GM19468 (cell line): ENCODE data around the gene GPT2.

ENCODE experiments used
- ATAC-seq: cut with Tn5 transposase; IDR thresholded peaks from one replicate; pipeline ENCODE4 v1.9.1; 2021; ENCODE audit warnings: mild to moderate bottlenecking, moderate library complexity, moderate number of reproducible peaks; ENCODE audit not compliant: unreplicated experiment; ENCODE audit errors: extremely low read depth

Gene GPT2, protein sequence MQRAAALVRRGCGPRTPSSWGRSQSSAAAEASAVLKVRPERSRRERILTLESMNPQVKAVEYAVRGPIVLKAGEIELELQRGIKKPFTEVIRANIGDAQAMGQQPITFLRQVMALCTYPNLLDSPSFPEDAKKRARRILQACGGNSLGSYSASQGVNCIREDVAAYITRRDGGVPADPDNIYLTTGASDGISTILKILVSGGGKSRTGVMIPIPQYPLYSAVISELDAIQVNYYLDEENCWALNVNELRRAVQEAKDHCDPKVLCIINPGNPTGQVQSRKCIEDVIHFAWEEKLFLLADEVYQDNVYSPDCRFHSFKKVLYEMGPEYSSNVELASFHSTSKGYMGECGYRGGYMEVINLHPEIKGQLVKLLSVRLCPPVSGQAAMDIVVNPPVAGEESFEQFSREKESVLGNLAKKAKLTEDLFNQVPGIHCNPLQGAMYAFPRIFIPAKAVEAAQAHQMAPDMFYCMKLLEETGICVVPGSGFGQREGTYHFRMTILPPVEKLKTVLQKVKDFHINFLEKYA

DNA sequence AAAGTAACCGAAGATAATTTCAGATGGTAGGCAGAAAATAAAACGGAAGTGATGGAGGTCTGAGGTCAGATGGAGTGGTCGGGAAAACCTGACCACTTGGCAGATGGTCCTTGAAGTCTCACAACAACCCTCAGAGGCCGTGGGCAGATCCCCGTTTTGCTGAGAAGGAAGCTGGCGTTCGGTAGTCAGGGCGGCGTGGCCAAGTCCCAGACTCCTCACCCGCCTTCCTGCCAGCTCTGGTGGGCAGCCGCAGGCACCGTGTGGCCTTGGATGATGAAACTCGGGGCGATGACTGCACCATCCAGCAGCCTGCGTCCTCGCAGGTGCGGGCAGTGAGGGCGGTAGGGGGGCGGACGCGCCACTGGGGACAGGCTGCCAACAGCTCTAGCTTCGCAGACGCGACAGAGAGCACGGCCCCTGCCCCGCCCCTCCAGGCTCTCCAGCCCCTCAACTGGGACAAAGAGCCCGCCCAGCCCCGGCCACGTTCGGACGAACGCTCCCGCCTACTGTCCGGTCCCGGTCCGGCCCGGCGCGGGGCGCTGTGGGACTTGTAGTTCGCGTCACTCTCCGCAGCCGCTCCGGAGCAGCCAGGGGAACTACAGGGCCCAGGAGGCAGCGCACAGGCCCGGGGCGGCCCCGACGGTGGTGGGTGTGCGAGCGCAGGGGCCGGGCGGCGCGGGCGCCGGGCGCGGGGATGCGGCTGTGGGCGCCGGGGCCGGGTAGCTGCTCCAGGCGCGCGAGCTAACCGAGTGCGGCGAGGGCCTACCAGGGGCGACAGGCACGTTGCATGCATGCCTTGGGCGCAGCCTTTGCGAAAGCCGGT is at the start of gene GPT2:
TSS of gene GPT2 (plus strand) at position 673 of the 823 bp plus-strand sequence. CDS start 354 bp downstream, outside the sequence.
- ATAC-seq: peak; percentile 99

DNA sequence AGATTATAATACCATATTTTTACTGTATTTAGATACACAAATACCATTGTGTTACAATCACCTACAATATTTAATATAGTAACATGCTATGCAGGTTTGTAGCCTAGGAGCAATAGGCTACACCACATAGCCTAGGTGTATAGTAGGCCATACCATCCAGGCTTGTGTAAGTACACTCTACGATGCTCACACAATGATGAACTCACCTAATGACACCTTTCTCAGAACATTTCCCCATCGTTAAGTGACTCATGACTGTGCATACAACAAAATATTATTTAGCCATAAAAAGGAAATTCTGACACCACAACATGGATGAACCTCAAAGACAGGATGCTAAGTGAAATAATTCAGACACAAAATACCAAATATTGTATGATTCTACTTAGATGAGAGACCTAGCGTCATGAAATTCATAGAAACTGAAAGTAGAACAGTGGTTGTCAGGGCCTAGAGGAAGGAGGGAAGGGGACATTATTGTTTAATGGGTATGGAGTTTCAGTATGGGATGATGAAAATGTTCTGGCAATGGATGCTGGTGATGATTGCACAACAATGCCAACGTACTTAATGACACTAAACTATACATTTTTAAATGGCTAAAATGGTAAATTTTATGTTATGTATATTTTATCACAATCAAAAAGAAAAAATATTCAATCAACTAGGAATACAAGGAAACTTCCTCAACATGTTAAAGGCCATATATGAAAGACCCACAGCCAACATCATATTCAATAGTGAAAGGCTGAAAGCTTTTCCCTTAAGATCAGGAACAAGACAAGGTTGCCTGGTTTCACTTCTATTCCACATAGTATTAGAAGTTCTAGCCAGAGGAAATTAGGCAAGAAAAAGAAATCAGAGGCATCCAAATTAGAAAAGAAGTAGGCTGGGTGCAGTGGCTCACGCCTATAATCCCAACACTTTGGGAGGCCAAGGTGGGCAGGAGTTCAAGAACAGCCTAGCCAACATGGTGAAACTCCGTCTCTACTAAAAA is 47.3 kb upstream of the GPT2 start:
- no peak for ATAC-seq

DNA sequence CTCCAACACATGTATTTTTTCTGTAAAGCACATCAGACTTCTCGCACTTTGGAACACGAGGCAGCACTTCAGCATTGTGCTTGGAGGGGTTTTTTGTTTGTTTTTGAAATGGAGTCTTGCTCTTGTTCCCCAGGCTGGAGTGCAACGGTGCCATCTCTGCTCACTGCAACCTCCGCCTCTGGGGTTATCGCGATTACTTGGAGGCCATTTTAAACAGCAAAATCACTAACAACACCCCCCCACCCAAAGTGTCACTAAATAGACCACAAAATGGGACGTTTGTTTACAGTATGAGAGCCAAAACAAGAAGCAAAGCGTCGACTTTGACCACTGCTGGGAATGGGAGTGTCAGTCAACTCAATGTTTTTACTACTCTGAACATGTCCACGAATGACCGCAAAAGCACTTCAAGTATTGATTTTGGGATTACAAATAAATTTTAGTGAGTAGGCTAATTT is 44.1 kb upstream of the GPT2 start:
- ATAC-seq: no peak

DNA sequence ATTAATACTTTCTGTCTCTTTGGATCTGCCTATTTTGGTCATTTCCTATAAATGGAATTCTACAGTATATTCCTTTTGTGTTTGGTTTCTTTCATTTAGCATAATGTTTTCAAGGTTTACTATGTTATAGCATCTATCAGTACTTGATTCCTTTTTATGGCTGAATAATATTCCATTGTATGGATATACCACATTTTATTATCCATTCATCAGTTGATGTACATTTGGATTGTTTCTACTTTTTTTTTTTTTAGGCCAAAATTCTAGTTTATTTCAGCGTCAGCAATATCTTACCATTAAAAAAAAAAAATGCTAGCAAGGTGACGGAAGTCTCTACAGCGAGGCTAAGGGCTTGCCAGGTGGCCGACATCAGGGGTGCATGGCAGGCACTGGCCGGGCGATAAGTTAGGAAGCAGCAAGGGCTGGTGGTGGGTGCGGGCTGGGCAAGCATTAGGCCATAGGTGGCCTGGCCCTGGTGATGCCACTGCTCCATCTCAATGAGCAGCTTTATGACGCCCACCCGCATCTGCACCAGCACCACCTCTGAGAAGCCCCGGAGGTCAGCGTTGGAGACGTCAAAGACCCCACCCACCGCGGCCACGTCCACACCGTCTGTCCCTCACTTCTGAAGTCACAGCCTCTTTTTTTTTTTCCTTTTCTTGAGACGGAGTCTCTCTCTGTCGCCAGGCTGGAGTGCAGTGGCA is 41.8 kb upstream of the GPT2 start:
- no peak for ATAC-seq

DNA sequence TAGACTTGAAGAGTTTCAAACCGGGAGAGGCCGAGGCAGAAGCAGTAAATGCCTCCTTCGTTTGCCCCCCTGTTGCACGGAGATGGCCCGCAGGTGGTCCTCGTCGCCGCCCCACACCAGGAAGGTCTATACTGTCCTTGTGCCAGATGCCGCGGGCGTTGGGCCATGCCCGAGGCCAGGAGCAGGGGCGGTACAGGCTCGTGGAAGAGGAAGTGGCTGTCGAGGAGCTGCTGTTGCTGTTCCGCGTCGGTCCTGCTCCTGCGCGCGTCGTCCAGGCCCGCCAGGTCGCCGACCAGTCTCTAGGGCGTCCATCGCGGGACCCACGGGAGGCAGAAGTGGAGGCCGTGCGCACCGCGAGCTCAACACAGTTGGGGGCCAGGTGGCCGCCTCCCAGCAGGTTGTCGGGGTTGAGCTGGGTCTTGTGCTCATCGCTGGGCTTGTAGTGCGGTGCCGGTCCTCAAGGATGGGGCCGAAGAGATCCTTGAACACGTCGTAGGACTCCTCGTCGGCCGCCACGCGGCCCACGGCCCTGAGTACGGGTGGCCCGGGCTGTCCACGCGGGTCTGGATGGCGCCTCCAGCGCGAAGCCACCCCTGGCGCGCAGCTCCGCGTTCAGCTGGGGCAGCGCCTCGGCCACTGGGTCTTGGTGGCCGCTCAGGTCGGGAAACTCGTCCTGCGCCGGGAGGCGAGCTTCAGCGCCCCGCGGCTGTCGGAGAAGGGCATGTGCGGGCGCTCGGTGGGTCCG is 40.1 kb upstream of the GPT2 start:
- no peak for ATAC-seq

DNA sequence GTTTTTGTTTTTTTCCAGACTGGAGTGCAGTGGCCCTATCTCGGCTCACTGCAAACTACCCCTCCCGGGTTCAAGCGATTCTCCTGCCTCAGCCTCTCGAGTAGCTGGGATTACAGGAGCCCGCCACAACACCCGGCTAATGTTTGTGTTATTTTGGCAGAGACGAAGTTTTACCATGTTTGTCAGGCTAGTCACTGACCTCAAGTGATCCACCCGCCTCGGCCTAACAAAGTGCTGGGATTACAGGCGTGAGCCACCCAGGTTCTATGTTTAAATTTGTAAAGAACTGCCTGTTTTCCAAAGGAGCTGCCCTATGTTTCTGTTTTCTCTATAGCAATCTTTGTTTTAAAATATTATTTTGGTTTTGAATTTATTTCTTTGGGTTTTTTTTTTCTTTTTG is 39.4 kb upstream of the GPT2 start:
- ATAC-seq: no peak

DNA sequence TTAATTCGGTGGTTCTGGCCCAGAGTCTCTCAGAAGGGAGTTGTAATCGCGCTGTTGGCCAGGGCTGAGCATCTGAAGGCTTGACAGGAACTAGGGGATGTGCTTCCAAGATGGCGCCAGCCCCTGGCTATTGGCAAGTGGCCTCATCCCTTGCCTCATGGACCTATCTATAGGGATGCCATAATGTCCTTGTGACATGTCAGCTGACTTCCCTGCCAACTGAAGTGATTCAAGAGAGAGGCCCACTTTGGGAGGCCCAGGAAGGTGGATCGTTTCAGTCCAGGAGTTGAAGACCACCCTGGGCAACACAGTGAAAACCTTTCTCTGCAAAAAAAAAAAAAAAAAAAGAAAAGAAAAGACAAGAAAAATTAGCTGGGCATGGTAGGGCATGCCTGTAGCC is 38.2 kb upstream of the GPT2 start:
- ATAC-seq: no peak

DNA sequence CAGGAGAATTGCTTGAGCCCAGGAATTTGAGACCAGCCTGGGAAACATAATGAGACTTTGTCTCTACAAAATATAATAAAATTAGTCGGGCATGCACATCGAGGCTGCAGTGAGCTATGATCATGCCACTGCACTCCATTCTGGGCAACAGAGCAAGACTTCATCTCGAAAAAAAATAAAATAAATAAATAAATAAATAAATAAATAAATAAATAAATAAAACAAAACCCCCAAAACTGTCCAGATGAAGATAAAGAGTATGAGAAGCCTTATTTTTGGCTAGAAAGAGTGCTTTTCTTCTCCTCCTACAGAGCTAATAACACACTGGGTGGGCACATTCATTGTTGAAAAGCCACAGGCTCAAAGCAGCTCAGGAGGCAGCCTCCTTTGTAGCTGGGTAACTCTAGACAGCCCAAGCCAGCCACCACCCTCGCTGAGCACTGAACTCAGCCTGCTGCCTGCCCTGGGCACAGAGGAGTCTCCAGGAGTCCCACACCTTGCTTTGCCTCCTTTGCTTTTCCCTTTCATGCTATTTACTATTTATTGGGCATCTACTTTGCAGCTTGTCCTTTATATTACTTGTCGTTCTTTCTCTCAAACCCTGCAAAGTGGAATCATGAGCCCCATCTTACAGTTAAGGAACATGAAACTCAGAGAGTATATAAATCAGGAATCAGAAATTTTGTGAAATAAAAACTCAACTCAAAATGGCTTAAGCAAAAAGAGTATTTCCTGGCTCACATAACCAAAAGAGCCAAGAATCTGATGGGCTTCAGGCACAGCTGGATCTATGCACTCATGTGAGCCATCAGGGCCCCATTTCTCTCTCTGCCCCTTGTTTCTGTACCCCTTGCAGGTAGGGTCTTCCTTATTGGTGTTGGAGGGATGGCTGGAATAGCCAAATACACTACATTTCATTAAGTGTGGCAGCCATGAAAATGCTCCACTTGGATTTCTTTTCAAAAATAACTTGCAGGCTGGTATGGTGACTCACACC is 35.1 kb upstream of the GPT2 start:
- ATAC-seq: no peak

DNA sequence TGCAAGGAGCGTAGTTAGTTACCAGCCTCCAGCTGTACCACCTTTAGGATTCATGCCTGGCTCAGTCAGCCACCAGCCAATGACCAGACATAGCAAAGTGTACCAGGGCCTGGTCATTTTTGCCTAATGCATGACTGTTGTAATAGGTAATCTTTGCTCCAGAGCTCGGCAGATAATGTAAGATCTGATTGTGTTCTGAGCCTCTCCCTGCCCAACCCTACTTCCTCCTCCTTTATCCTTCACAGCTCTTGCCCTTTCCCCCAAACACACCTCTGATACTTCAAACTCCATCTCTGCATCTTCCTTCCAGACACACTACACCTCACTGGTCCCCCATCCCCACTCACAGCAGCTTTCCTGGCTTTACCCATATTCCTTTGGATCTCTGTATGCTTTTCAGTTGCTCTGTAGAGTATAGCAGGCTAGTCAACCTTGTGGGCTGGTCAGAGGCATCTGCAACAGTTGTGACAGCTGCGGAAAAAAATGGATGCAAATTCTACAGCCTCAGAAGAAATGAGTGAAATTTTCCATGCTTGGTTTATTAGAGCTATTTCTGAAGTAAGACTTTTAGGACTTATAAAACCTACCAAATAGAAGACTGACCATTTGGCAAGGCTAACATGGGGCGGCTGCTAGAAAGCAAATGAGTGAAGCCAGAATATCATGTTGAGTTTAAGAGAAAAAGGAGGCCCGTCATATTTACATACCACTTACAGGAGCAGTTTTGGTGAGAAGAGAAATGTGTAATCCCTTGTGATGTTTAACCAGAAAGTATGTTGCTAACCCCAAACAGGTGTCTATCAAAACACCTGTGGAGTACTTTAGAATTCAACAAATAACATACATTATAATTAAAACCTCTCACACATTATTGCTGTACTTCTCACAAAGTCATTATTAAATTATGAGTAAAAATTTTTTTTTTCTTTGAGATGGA is 33.3 kb upstream of the GPT2 start:
- no peak for ATAC-seq

DNA sequence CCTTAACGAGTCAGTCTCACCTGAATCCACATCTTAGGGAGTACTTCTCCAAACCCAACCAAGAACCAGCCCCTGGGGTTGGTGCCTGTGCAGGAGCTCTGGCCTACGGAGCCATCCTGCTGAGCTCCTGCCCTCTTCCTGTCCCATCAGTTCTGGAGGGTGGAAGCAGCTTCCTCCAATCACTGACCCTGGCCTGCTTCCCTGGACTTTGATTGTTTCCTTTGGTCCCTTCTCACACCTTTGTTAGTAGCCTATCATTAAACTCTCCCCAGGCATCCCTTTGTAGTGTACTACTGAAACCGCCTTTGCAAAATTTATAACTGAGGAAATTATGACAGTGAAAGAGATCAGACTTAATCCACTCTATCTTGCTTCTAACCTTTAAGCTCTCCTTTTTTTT is 32.0 kb upstream of the GPT2 start:
- no peak for ATAC-seq

DNA sequence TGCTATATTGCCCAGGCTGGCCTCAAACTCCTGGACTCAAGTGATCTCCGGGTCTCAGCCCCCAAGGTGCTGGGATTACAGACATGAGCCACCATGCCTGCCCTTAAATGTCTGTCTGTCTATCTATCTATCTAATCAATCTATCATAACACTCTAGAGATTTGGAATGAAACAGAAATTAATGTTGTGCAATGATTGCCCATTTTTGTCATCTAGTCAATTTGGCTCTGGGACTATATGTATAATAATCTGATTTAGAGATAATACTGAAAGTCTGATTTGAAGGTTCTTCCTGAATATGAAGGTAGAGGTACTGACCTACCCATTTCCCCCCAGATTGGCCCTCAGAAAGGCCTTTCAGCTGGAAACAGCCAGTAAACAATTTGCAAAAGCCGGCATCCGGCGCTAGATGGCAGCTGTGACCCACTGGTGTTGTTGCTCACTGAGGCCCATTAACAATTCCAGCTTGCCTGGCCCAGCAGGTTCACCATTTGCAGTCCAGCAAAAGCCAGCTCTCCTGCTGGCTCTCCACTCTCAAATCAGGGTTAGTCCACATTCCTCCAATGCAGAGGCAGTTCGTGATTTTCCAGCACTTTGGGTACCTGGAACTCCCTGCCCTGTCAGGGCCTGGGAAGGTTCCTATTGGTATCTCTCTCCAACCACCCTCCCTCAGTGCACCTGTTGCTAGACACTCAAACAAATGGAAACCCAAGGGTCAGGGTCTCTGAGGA is 30.3 kb upstream of the GPT2 start:
- ATAC-seq: peak; percentile 35

DNA sequence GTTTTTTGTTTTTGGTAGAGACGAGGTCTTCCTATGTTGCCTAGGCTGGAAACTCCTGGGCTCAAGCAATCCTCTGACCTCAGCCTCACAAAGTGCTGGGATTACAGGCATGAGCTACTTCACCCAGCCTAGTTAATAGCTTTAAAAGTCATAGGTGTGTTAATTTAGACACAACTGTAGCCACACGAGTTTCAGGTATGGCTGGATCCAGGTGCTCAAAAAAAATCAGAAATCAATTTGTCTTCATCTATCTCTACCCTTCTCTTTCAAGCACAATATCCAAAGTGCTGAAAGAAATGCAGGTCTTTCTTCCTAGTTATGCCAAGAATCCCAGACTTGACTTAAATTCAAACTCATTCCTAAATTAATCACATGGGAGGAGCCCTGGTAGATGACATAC is 29.3 kb upstream of the GPT2 start:
- ATAC-seq: no peak

DNA sequence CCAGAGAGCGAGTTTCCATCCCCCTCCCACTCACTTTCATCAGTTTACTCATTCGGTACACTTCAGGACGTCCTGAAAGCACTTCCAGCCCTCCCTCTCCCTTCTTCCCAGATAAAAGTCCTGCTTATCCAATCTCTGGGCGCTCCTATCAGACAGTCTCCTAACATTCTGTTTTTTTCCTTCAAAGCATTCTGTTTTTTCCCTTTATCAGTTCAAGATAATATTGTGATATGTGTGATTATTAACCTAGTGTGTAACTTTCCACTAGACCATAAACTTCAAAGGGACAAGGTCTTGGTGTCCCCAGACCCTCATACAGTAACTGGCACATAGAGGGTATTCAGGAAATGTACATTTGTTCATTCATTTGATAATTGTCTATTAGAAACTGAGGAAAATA is 28.8 kb upstream of the GPT2 start:
- no peak for ATAC-seq

DNA sequence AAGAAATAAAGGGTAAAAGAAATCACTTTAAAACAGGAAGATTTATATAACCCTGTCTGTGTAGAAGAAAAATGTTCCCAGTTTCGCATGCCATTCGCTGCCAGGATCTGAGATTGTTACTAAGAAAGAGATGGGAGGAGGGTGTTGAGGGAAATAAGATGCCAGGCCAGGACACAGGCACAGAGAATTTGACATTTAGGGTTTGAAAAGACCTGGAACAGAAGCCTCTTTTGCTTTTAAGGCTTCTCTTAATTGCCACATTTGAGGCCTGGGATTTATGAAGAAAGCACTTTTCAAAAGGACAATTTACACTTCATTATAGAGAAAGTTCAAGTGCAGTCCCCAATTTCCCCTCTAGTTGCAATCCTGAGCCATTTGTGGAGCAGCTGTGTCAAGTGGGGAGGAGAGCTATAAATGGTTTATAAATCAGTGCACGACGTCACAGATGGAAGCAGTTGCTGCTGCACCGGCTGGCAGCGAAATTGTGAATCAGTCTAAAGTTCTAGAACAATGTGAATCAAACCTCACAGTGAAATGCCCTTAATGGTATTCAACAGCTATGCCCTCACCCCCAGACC is 26.7 kb upstream of the GPT2 start:
- ATAC-seq: no peak

DNA sequence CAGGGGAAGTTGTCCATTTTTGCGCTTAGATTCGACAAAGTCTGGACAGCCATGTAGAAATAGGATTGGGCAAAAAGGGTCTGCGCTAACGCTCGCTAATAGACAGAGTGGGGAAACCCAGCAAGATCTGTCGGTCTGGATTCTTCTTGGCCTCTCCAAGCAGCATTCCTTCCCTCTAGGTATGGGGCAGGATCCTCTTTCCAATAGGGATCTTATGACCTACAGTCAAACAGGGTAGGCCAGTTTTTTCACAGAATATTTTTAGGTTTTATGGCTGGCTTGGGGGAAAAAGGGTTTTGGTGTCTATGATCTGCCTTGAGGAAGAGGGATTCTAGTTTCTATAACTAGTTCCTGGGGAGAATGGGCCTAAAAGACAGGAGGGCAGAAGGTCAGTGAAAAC is 26.0 kb upstream of the GPT2 start:
- no peak for ATAC-seq
